Epithelial cell of umbilical artery (primary cell): ENCODE results near the gene PARS2. TPM values are rescaled to one million over a fixed set of nuclear protein-coding genes. Genes with fewer than 3 reads are reported as not detected.

Experiments
- total RNA-seq: library from RNA; depleted of rRNA; stranded (reverse); fragments of >200 nt; gene quantifications from 2 replicates; pipeline ENCODE4 v1.2.3, GENCODE V29; 2014

The PARS2 gene
- 2.6 and 6.1 TPM in 2 replicates for total RNA-seq

GRCh38 chr1:54764133-54764921 lies at the start of gene PARS2:
TSS of gene PARS2 (minus strand) at chr1:54764523. CDS start at chr1:54759161, 5,362 bp downstream.

DNA sequence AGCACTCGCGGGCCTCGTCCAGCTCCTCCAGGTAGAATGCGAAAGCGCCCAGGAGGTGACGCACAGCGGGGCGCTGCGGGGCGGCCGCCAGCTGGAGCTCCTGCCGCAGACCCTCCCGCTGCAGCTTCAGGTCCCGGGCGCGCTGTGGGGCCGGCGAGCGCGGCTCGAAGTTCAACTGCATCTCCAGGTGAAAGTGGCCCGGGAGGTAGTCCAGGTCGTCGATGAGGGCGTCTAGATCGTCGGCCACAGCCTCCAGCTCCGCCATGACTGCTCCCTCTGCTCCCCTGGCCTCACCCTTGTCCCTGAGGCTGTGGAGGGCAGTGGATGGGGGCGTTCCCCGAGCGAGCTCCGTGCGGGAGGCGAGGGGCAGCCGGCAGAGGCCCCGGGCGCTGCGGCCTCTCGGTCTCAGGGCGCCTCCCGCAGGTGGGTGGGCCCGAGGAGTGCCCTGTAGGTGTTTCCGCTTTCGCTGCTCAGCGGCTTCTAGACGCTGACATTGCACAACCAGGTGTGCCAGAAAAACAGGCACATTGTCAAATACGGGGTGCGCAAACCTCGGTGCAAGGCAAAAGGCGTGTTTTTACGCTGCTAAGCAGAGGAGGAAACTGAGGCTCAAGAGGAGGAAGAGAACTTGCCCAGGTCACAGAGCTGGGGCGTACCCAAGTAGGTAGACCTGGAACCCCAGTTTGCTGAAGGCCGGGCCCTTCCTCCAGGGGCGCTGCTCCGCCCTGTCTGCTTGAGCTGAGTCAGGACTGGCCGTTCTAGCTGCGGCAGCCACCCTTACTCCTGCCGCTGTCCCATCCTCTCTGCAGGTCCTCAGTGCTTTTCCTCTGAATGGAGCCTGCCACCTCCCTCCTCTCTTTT lies 36.8 kb upstream of the PARS2 start, which contains the start of gene TTC22:
Gene TTC22 (minus strand): TSS at position 425 of the 861 bp plus-strand sequence. CDS start 160 bp downstream, at position 265.

GRCh38 chr1:54715493-54716298 lies 48.6 kb downstream of the PARS2 start, which contains the start of gene TTC4:
TSS of gene TTC4 (plus strand) at chr1:54715861. CDS start at chr1:54715909, 48 bp downstream.

Other genes with a start within 250 kb of the PARS2 start
- gene ACOT11, start 216.3 kb downstream of the PARS2 start, total RNA-seq, result 3.6 and 3.9 TPM in 2 replicates
- gene FAM151A, start 141.0 kb downstream of the PARS2 start, total RNA-seq, result not detected in 2 replicates
- under 0.01 and 0.30 TPM in 2 replicates for gene MROH7, start 122.7 kb downstream of the PARS2 start, total RNA-seq
- 25.3 and 29.6 TPM in 2 replicates for gene TTC4, start 48.7 kb downstream of the PARS2 start, total RNA-seq
- gene TTC22, start 36.8 kb upstream of the PARS2 start, total RNA-seq, result not detected in 2 replicates
- 80.2 and 118 TPM in 2 replicates for gene DHCR24, start 122.7 kb upstream of the PARS2 start, total RNA-seq
- not detected in 2 replicates for gene TMEM61, start 216.1 kb upstream of the PARS2 start, total RNA-seq
- not detected in 2 replicates for gene BSND, start 234.4 kb upstream of the PARS2 start, total RNA-seq